ENCODE data around the gene DENND2D. TPM values are rescaled to one million over a fixed set of nuclear protein-coding genes. Genes with fewer than 3 reads are reported as not detected.

The DENND2D gene
- polyA plus RNA-seq, 1 donor from 2014 or later: not detected

DNA sequence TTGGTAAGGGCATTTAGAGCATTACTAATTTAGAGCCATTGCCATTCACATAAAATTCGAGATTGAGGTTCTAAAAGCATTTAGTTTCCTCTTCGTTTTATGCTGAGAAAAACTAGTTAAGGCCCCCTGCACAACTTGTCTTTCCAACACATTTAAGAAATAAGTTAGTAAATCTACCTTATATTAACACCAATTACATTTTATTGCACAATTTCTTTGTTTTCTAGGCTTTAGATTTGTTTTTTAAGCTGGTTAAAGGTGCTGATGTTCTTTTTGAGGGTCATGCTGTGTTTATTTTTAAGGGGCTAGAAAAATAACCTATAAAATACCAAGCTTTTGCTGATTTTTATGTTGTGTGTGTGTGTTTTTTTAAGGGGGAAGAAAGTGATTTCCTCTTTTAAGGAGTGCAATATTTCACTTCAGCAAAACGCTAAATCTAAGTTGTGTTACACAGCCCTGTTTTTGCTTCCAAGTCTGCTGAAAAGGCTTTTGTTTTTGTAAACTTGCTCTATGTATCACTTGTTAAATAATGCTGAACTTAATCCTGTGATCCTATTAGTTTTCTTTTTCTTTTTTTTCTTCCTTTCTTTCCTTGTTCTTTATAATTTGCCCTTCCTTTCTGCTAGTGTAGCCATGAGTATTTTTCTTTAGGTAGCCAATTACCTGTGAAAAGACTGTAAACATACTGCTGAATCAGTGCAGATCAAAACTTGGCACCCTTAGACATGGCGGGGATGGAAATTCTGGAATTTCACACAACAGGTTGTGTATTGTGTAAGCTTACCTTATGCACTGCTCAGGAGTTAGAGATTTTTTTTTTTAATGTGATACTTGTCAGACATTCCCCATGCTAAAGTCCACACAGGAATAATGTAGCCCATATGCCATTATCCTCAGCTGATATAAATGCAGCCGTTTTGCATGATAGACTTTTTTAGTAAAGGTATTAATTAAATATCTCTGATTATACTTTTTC is 58.9 kb downstream of the DENND2D start:
- no peak overlapping the region for H3K27ac ChIP-seq (ENCODE audit: low read length)
- H3K9me2 ChIP-seq (ENCODE audit: insufficient read depth, low read length): no peaks in the 10 kb centered on the region
- no peaks in the 10 kb centered on the region for H3K36me3 ChIP-seq (ENCODE audit: insufficient read depth, low read length)
- H3K79me2 ChIP-seq (replicated peaks; ENCODE audit: insufficient read depth, low read length): peaks cover 57% of the 10 kb centered on the region
- H3K4me3 ChIP-seq (ENCODE audit: low read length): peak overlapping the region; percentile 97
- no peaks in the 10 kb centered on the region for H4K20me1 ChIP-seq (ENCODE audit: insufficient read depth)
- peak overlapping the region; percentile 79 for H3K4me2 ChIP-seq (ENCODE audit: low read length)
- H3F3A ChIP-seq (ENCODE audit: insufficient read depth, low read length, poor library complexity, severe bottlenecking): no peaks in the 10 kb centered on the region
- peak overlapping the region; percentile 90 for H3K9ac ChIP-seq (ENCODE audit: low read length)
- TF ChIP-seq, protein P1, sequence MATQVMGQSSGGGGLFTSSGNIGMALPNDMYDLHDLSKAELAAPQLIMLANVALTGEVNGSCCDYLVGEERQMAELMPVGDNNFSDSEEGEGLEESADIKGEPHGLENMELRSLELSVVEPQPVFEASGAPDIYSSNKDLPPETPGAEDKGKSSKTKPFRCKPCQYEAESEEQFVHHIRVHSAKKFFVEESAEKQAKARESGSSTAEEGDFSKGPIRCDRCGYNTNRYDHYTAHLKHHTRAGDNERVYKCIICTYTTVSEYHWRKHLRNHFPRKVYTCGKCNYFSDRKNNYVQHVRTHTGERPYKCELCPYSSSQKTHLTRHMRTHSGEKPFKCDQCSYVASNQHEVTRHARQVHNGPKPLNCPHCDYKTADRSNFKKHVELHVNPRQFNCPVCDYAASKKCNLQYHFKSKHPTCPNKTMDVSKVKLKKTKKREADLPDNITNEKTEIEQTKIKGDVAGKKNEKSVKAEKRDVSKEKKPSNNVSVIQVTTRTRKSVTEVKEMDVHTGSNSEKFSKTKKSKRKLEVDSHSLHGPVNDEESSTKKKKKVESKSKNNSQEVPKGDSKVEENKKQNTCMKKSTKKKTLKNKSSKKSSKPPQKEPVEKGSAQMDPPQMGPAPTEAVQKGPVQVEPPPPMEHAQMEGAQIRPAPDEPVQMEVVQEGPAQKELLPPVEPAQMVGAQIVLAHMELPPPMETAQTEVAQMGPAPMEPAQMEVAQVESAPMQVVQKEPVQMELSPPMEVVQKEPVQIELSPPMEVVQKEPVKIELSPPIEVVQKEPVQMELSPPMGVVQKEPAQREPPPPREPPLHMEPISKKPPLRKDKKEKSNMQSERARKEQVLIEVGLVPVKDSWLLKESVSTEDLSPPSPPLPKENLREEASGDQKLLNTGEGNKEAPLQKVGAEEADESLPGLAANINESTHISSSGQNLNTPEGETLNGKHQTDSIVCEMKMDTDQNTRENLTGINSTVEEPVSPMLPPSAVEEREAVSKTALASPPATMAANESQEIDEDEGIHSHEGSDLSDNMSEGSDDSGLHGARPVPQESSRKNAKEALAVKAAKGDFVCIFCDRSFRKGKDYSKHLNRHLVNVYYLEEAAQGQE (IDR thresholded peaks at IDR 0.05; ENCODE audit: borderline replicate concordance): no peak
- TF ChIP-seq EP300 (conservative IDR thresholded peaks at IDR 0.05; ENCODE audit: poor library complexity, severe bottlenecking) (no peak), TAF1 (IDR thresholded peaks at IDR 0.05; ENCODE audit: low read depth) (no peak), SMC3 (conservative IDR thresholded peaks at IDR 0.05; ENCODE audit: poor library complexity) (no peak), EZH2 (IDR thresholded peaks at IDR 0.05; ENCODE audit: borderline replicate concordance, insufficient read depth, low read length, poor library complexity, severe bottlenecking) (no peak), POLR2AphosphoS5 (IDR thresholded peaks at IDR 0.05) (no peak), MXI1 (conservative IDR thresholded peaks at IDR 0.05; ENCODE audit: poor library complexity, severe bottlenecking) (no peak), RAD21 (conservative IDR thresholded peaks at IDR 0.05) (no peak)
- TF ChIP-seq, protein P2, sequence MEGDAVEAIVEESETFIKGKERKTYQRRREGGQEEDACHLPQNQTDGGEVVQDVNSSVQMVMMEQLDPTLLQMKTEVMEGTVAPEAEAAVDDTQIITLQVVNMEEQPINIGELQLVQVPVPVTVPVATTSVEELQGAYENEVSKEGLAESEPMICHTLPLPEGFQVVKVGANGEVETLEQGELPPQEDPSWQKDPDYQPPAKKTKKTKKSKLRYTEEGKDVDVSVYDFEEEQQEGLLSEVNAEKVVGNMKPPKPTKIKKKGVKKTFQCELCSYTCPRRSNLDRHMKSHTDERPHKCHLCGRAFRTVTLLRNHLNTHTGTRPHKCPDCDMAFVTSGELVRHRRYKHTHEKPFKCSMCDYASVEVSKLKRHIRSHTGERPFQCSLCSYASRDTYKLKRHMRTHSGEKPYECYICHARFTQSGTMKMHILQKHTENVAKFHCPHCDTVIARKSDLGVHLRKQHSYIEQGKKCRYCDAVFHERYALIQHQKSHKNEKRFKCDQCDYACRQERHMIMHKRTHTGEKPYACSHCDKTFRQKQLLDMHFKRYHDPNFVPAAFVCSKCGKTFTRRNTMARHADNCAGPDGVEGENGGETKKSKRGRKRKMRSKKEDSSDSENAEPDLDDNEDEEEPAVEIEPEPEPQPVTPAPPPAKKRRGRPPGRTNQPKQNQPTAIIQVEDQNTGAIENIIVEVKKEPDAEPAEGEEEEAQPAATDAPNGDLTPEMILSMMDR (IDR thresholded peaks at IDR 0.05; ENCODE audit: poor library complexity, severe bottlenecking): no peak
- no peaks in the 10 kb centered on the region for H3K9me3 ChIP-seq (ENCODE audit: low read length)
- H3K27me3 ChIP-seq (ENCODE audit: insufficient read depth, low read depth, low read length): no peaks in the 10 kb centered on the region
- H2AFZ ChIP-seq (ENCODE audit: low read depth, low read length): no peak overlapping the region

GRCh38 chr1:111140680-111140967 is 59.8 kb downstream of the DENND2D start:
- H3K4me2 ChIP-seq (ENCODE audit: low read length): peak overlapping the region; percentile 79
- peak overlapping the region; percentile 90 for H3K9ac ChIP-seq (ENCODE audit: low read length)
- peak overlapping the region; percentile 92 for H3K27ac ChIP-seq (ENCODE audit: low read length)
- no peaks in the 10 kb centered on the region for H3K36me3 ChIP-seq (ENCODE audit: insufficient read depth, low read length)
- no peaks in the 10 kb centered on the region for H3K27me3 ChIP-seq (ENCODE audit: insufficient read depth, low read depth, low read length)
- no peaks in the 10 kb centered on the region for H3K9me3 ChIP-seq (ENCODE audit: low read length)
- H3K9me2 ChIP-seq (ENCODE audit: insufficient read depth, low read length): no peaks in the 10 kb centered on the region
- H3K4me3 ChIP-seq (ENCODE audit: low read length): peak overlapping the region; percentile 97
- no peaks in the 10 kb centered on the region for H4K20me1 ChIP-seq (ENCODE audit: insufficient read depth)
- no peaks in the 10 kb centered on the region for H3F3A ChIP-seq (ENCODE audit: insufficient read depth, low read length, poor library complexity, severe bottlenecking)
- H3K79me2 ChIP-seq (replicated peaks; ENCODE audit: insufficient read depth, low read length): peaks cover 47% of the 10 kb centered on the region
- H2AFZ ChIP-seq (ENCODE audit: low read depth, low read length): peak overlapping the region; percentile 97
- TF ChIP-seq, protein P1 (IDR thresholded peaks at IDR 0.05; ENCODE audit: borderline replicate concordance): no peak
- TF ChIP-seq EZH2 (IDR thresholded peaks at IDR 0.05; ENCODE audit: borderline replicate concordance, insufficient read depth, low read length, poor library complexity, severe bottlenecking) (no peak), TAF1 (IDR thresholded peaks at IDR 0.05; ENCODE audit: low read depth) (no peak), MXI1 (conservative IDR thresholded peaks at IDR 0.05; ENCODE audit: poor library complexity, severe bottlenecking) (no peak), SMC3 (conservative IDR thresholded peaks at IDR 0.05; ENCODE audit: poor library complexity) (no peak), RAD21 (conservative IDR thresholded peaks at IDR 0.05) (no peak), EP300 (conservative IDR thresholded peaks at IDR 0.05; ENCODE audit: poor library complexity, severe bottlenecking) (no peak), POLR2AphosphoS5 (IDR thresholded peaks at IDR 0.05) (no peak)
- TF ChIP-seq, protein P2 (IDR thresholded peaks at IDR 0.05; ENCODE audit: poor library complexity, severe bottlenecking): no peak

Data from neural cell (in vitro differentiated cells).